Keratinocyte (primary cell): ENCODE results near the gene AGTPBP1.

Source experiments
- CTCF ChIP-seq, 3 experiments: IDR thresholded peaks in 1 of 3; conservative IDR thresholded peaks in 1 of 3; optimal IDR thresholded peaks in 1 of 3; 2 replicates in 2 of 3; 3 replicates in 1 of 3; pipeline versions ENCODE3 to v1.5.1; 2011; ENCODE audit warnings: low read length in 3 of 3, mild to moderate bottlenecking in 3 of 3, moderate library complexity in 2 of 3, control low read depth in 1 of 3, inconsistent platforms in 1 of 3; ENCODE audit not compliant: insufficient read depth in 2 of 3; ENCODE audit errors: extremely low read depth in 1 of 3
- EZH2 ChIP-seq: IDR thresholded peaks from one replicate; pipeline ENCODE4 v1.6.1; 2012; ENCODE audit warnings: inconsistent platforms, mild to moderate bottlenecking, low read length, moderate library complexity

DNA sequence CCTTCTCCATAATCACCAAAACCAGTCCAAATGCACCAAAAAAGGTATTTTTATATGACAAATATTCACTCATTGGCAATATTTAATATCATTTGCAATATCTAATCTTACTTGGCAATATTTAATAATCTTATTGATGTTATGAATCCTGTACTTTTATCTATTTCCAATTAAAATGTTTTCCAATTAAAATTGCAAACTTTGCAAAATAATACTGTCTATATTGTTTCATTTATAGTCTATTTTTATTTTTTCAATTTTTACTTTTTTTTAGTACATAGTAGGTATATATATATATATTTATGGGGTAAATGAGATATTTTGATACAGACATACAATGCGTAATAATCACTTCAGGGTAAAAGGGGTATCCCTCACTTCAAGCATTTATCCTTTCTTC, 109.9 kb downstream of the AGTPBP1 start:
- TF ChIP-seq CTCF (optimal IDR thresholded peaks at IDR 0.05 in 1 of 3, IDR thresholded peaks at IDR 0.05 in 1 of 3, conservative IDR thresholded peaks at IDR 0.05 in 1 of 3; ENCODE audit: extremely low read depth in 1 of 3, insufficient read depth in 2 of 3, low read length in 3 of 3) = no peak
- no peak for TF ChIP-seq EZH2
